RWPE1 (cell line): Measurements from ENCODE around the gene CTIF.

ENCODE experiments used
- CTCF ChIA-PET: fragments of 350-600 bp; sonication (Branson Sonifier 250); formaldehyde crosslinking; extraction: SDS; loops from one replicate; lab custom pipeline; 2021; lab: Yijun Ruan, JAX
- POLR2A ChIA-PET: fragments of 400-600 bp; formaldehyde crosslinking; extraction: SDS; loops from one replicate; lab custom pipeline; 2020; ENCODE audit warnings: antibody characterized with exemption; ENCODE audit not compliant: low non-redundant PET; lab: Yijun Ruan, JAX
- DNase-seq: peaks from one replicate; pipeline ENCODE4 v3.0.0; 2012; ENCODE audit warnings: low spot score
- H3K27ac ChIP-seq: fragments of 450-650 bp; 2 replicates; pipeline ENCODE4 v1.5.1; 2017
- CTCF ChIP-seq: fragments of 450-650 bp; conservative IDR thresholded peaks from 2 replicates; pipeline ENCODE4 v1.5.1; 2017; ENCODE audit warnings: low read depth, mild to moderate bottlenecking

CTIF gene

GRCh38 chr18:48854780-48855179 lies 315.9 kb downstream of the CTIF start:
- no peak for DNase-seq
- no peak for TF ChIP-seq CTCF
- CTCF ChIA-PET = no interaction called here
- no peak overlapping the region for H3K27ac ChIP-seq
- POLR2A ChIA-PET = no interaction called here

- POLR2A ChIA-PET = no interaction called here
- no peak for DNase-seq
- TF ChIP-seq CTCF = no peak
- CTCF ChIA-PET = interaction anchor here (0.6 kb wide), 1 partner anchor 1031 kb away, joined by 4 read pairs; no protein-coding TSS in a partner anchor
- no peak overlapping the region for H3K27ac ChIP-seq
Measured at GRCh38 chr18:48855422-48856377, 316.9 kb downstream of the CTIF start.

DNA sequence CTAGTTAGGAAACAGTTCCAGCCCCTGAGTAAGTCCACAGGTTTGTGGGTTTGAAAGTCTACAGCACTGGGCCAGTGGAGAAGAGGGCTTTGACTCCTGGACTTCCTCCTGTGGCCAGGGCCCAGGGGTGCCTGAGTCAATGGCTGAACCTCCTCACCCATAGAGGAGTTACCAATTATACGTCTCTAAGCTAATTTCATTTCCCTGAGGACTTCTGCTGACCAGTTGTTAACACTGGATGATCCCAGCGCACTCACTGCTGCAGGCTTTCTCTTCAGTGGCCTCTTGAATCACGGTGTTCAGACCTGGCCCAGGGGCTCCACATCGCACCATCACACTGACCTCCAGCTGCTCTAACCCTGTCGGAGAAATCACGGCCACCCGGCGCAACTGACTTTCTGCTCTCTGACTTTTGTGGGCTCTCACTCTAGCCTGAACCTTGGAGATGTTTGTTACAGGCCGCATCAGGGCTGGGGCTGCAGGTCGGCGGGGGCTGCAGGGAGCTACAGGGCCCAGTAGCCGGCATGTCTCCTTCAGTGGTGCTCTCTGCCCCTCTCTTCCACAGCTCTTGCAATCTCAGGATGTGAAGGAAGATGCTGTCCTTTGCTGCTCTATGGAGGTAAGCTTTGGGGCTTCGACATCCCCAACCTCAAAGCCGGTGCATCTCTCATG lies 318.3 kb downstream of the CTIF start:
- H3K27ac ChIP-seq = peak overlapping the region; percentile 10; the same call in 1 of the 2 replicates
- CTCF ChIA-PET = no interaction called here
- no peak for DNase-seq
- no peak for TF ChIP-seq CTCF
- POLR2A ChIA-PET = no interaction called here

- POLR2A ChIA-PET = no interaction called here
- DNase-seq = no peak
- CTCF ChIA-PET = no interaction called here
- H3K27ac ChIP-seq = peak overlapping the region; percentile 7; the same call in 1 of the 2 replicates
- no peak for TF ChIP-seq CTCF
Measured at GRCh38 chr18:48858676-48859075, 319.8 kb downstream of the CTIF start.

DNA sequence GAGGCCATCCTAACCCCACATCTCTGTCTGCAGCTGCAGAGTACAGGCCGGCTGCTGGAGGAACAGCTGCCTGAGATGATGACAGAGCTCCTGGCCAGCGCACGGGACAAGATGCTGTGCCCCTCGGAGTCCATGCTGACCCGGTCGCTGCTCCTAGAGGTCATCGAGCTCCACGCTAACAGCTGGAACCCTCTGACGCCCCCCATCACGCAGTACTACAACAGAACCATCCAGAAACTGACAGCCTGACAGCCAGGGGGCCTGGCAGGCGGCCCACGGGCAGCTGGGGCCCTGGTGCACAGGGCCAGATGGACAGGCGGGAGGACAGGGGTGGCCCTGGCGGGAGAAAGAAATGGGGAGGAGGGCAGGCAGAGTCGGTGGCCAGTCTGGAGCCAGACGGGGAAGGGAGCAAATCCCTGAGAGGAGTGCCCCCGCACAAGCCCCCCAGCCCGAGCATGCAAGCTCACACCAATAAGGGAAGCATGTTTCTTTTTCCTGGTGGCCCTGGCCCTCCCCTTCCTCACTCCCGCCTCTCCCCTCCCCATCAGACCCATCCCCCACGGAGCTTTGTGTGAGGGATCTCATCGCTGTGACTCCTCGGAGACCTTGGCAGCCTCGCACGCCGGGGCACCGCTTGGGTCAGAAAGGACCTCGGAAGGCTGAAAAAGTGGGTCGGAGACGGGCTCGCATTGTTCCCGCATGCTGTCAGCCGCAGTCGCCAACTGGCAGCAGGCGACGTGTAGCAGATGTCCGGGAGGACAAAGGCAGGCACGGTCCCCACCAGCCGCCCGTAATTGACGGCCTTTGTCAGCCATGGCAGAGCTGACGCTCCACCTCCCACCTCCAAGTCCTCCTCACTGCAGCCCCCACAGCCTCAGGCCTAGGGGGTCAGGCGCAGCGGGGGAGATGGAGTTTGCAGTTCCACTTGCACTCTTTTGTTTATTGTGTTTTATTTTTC lies 320.8 kb downstream of the CTIF start:
- ChIA-PET POLR2A (no interaction called here), CTCF (no interaction called here)
- no peak for DNase-seq
- H3K27ac ChIP-seq = peak overlapping the region; percentile 26; the same call in 1 of the 2 replicates
- TF ChIP-seq CTCF = no peak
